ENCODE measurements around the gene YEATS2.

DNA sequence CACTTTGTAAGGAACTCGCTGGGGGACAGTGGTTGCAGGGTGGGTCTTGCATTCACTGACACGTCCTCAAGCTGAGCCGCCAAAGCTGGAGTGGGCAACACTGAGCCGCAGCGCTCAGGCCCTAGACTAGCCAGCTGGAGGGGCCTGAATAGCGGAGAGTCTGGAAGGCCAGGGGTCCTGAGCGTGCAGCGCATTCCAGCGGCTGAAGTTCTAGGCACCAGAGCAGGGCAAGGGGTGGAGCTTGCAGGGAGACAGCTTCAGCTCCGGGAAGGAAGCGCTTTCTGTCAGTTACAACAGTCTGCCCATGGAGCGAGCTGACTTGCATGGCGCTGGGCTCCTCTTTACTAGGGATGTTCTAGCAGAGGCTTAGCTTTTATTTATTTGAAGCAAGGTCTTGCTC, 125.0 kb downstream of the YEATS2 start:
- TF ChIP-seq ZNF701 (tag by site-specific recombination; IDR thresholded peaks at IDR 0.05) = no peak
- no peak for TF ChIP-seq ZNF23 (tag by site-specific recombination; IDR thresholded peaks at IDR 0.05; ENCODE audit: borderline replicate concordance)
- TF ChIP-seq ZNF10 (tag by site-specific recombination; IDR thresholded peaks at IDR 0.05) = no peak
- no peak for TF ChIP-seq KLF16 (tag by site-specific recombination; IDR thresholded peaks at IDR 0.05)
- TF ChIP-seq BCL11A (tag by site-specific recombination; IDR thresholded peaks at IDR 0.05; ENCODE audit: low read depth) = no peak
- TF ChIP-seq, protein P1, sequence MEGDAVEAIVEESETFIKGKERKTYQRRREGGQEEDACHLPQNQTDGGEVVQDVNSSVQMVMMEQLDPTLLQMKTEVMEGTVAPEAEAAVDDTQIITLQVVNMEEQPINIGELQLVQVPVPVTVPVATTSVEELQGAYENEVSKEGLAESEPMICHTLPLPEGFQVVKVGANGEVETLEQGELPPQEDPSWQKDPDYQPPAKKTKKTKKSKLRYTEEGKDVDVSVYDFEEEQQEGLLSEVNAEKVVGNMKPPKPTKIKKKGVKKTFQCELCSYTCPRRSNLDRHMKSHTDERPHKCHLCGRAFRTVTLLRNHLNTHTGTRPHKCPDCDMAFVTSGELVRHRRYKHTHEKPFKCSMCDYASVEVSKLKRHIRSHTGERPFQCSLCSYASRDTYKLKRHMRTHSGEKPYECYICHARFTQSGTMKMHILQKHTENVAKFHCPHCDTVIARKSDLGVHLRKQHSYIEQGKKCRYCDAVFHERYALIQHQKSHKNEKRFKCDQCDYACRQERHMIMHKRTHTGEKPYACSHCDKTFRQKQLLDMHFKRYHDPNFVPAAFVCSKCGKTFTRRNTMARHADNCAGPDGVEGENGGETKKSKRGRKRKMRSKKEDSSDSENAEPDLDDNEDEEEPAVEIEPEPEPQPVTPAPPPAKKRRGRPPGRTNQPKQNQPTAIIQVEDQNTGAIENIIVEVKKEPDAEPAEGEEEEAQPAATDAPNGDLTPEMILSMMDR (tag by site-specific recombination; IDR thresholded peaks at IDR 0.05) = no peak
- TF ChIP-seq KLF9 (tag by site-specific recombination; IDR thresholded peaks at IDR 0.05; ENCODE audit: low read depth) = no peak
- no peak for TF ChIP-seq TCF7L2 (IDR thresholded peaks at IDR 0.05; ENCODE audit: borderline replicate concordance, low read depth, low read length)
